Measurements from ENCODE around the gene PCIF1. TPM values are rescaled to one million over a fixed set of nuclear protein-coding genes. Genes with fewer than 3 reads are reported as not detected.
A peak's percentile ranks its signal among the peaks of the same experiment; 100 is the strongest.
"Not testable (repeated sequence)": the region's sequence is repeated elsewhere in the genome, so short reads cannot be mapped to it uniquely, and the experiment has no call there.

PCIF1 gene
- total and polyA plus RNA-seq, 4 donors = 13.0 to 49.9 (median 31.0) TPM

GRCh38 chr20:45921337-45922189, 12.9 kb upstream of the PCIF1 start:
- DNase-seq (ENCODE audit: low read depth in 4 of 6, low spot score in 6 of 6) = no peak
- Histone ChIP-seq H3K4me3 (ENCODE audit: low read depth, low read length) (no peak overlapping the region), H3K27me3 (ENCODE audit: control insufficient read depth, insufficient read depth, low read length) (no peaks in the 10 kb centered on the region), H3K9me3 (ENCODE audit: control insufficient read depth, insufficient read depth, low read length) (no peaks in the 10 kb centered on the region), H3K4me1 (ENCODE audit: control insufficient read depth, insufficient read depth, low read length) (peaks cover 8% of the 10 kb centered on the region), H3K36me3 (ENCODE audit: control insufficient read depth, insufficient read depth, low read length) (no peaks in the 10 kb centered on the region), H3K27ac (ENCODE audit: low read depth, low read length) (peak overlapping the region; percentile 78)
- 83% methylated on average over 9 of the region's 11 CpGs for WGBS (ENCODE audit: insufficient coverage)

GRCh38 chr20:45924391-45925261, 9.9 kb upstream of the PCIF1 start:
- no peaks in the 10 kb centered on the region for H3K9me3 ChIP-seq (ENCODE audit: control insufficient read depth, insufficient read depth, low read length)
- peak overlapping the region; percentile 82 for H3K27ac ChIP-seq (ENCODE audit: low read depth, low read length)
- H3K36me3 ChIP-seq (ENCODE audit: control insufficient read depth, insufficient read depth, low read length) = no peaks in the 10 kb centered on the region
- H3K4me1 ChIP-seq (ENCODE audit: control insufficient read depth, insufficient read depth, low read length) = peaks cover 7% of the 10 kb centered on the region
- WGBS (ENCODE audit: insufficient coverage) = 81% methylated on average over 14 of the region's 21 CpGs
- DNase-seq (ENCODE audit: low read depth in 4 of 6, low spot score in 6 of 6) = peak in 2 of 6 donors; percentile 39 to 78
- H3K4me3 ChIP-seq (ENCODE audit: low read depth, low read length) = no peak overlapping the region
- no peaks in the 10 kb centered on the region for H3K27me3 ChIP-seq (ENCODE audit: control insufficient read depth, insufficient read depth, low read length)

GRCh38 chr20:45925821-45926506, 8.5 kb upstream of the PCIF1 start:
- H3K4me3 ChIP-seq (ENCODE audit: low read depth, low read length) = no peak overlapping the region
- H3K27ac ChIP-seq (ENCODE audit: low read depth, low read length) = no peak overlapping the region
- H3K36me3 ChIP-seq (ENCODE audit: control insufficient read depth, insufficient read depth, low read length) = no peaks in the 10 kb centered on the region
- WGBS (ENCODE audit: insufficient coverage) = 64% methylated on average over 7 of the region's 9 CpGs
- no peaks in the 10 kb centered on the region for H3K4me1 ChIP-seq (ENCODE audit: control insufficient read depth, insufficient read depth, low read length)
- DNase-seq (ENCODE audit: low read depth in 4 of 6, low spot score in 6 of 6) = no peak
- no peaks in the 10 kb centered on the region for H3K9me3 ChIP-seq (ENCODE audit: control insufficient read depth, insufficient read depth, low read length)
- no peaks in the 10 kb centered on the region for H3K27me3 ChIP-seq (ENCODE audit: control insufficient read depth, insufficient read depth, low read length)

- no peaks in the 10 kb centered on the region for H3K27me3 ChIP-seq (ENCODE audit: control insufficient read depth, insufficient read depth, low read length)
- no peak overlapping the region for H3K27ac ChIP-seq (ENCODE audit: low read depth, low read length)
- DNase-seq (ENCODE audit: low read depth in 4 of 6, low spot score in 6 of 6) = no peak
- H3K36me3 ChIP-seq (ENCODE audit: control insufficient read depth, insufficient read depth, low read length) = no peaks in the 10 kb centered on the region
- no peak overlapping the region for H3K4me3 ChIP-seq (ENCODE audit: low read depth, low read length)
- no peaks in the 10 kb centered on the region for H3K9me3 ChIP-seq (ENCODE audit: control insufficient read depth, insufficient read depth, low read length)
- no peaks in the 10 kb centered on the region for H3K4me1 ChIP-seq (ENCODE audit: control insufficient read depth, insufficient read depth, low read length)
- WGBS (ENCODE audit: insufficient coverage) = 80% methylated on average over 1 of the region's 2 CpGs
Observed at GRCh38 chr20:45926731-45927070, 7.8 kb upstream of the PCIF1 start.

- WGBS (ENCODE audit: insufficient coverage) = 91% methylated on average over 12 of the region's 14 CpGs
- H3K27ac ChIP-seq (ENCODE audit: low read depth, low read length) = no peak overlapping the region
- no peaks in the 10 kb centered on the region for H3K4me1 ChIP-seq (ENCODE audit: control insufficient read depth, insufficient read depth, low read length)
- no peaks in the 10 kb centered on the region for H3K36me3 ChIP-seq (ENCODE audit: control insufficient read depth, insufficient read depth, low read length)
- DNase-seq (ENCODE audit: low read depth in 4 of 6, low spot score in 6 of 6) = no peak
- no peaks in the 10 kb centered on the region for H3K9me3 ChIP-seq (ENCODE audit: control insufficient read depth, insufficient read depth, low read length)
- no peak overlapping the region for H3K4me3 ChIP-seq (ENCODE audit: low read depth, low read length)
- no peaks in the 10 kb centered on the region for H3K27me3 ChIP-seq (ENCODE audit: control insufficient read depth, insufficient read depth, low read length)
Observed at GRCh38 chr20:45927071-45927878, 7.2 kb upstream of the PCIF1 start.

- H3K4me1 ChIP-seq (ENCODE audit: control insufficient read depth, insufficient read depth, low read length) = peaks cover 23% of the 10 kb centered on the region
- not testable (repeated sequence) for H3K27me3 ChIP-seq (ENCODE audit: control insufficient read depth, insufficient read depth, low read length); H3K9me3 ChIP-seq (ENCODE audit: control insufficient read depth, insufficient read depth, low read length); H3K36me3 ChIP-seq (ENCODE audit: control insufficient read depth, insufficient read depth, low read length); H3K27ac ChIP-seq (ENCODE audit: low read depth, low read length); DNase-seq (ENCODE audit: low read depth in 4 of 6, low spot score in 6 of 6); H3K4me3 ChIP-seq (ENCODE audit: low read depth, low read length)
- WGBS (ENCODE audit: insufficient coverage) = 97% methylated on average over 13 of the region's 17 CpGs
Observed at GRCh38 chr20:45931680-45932079, 2.8 kb upstream of the PCIF1 start.

- peak overlapping the region; percentile 95 for H3K4me3 ChIP-seq (ENCODE audit: low read depth, low read length)
- H3K27ac ChIP-seq (ENCODE audit: low read depth, low read length) = peak overlapping the region; percentile 99
- 3% methylated on average over 17 of the region's 22 CpGs for WGBS (ENCODE audit: insufficient coverage)
- peaks cover 26% of the 10 kb centered on the region for H3K4me1 ChIP-seq (ENCODE audit: control insufficient read depth, insufficient read depth, low read length)
- no peaks in the 10 kb centered on the region for H3K9me3 ChIP-seq (ENCODE audit: control insufficient read depth, insufficient read depth, low read length)
- peak in 3 of 6 donors; percentile 44 to 93 (median 88) for DNase-seq (ENCODE audit: low read depth in 4 of 6, low spot score in 6 of 6)
- peaks cover 21% of the 10 kb centered on the region for H3K36me3 ChIP-seq (ENCODE audit: control insufficient read depth, insufficient read depth, low read length)
- no peaks in the 10 kb centered on the region for H3K27me3 ChIP-seq (ENCODE audit: control insufficient read depth, insufficient read depth, low read length)
Observed at GRCh38 chr20:45933266-45934045, 1.0 kb upstream of the PCIF1 start.

- Histone ChIP-seq H3K27me3 (ENCODE audit: control insufficient read depth, insufficient read depth, low read length) (no peaks in the 10 kb centered on the region), H3K36me3 (ENCODE audit: control insufficient read depth, insufficient read depth, low read length) (peaks cover 28% of the 10 kb centered on the region), H3K4me1 (ENCODE audit: control insufficient read depth, insufficient read depth, low read length) (peaks cover 26% of the 10 kb centered on the region), H3K9me3 (ENCODE audit: control insufficient read depth, insufficient read depth, low read length) (no peaks in the 10 kb centered on the region), H3K27ac (ENCODE audit: low read depth, low read length) (peak overlapping the region; percentile 99), H3K4me3 (ENCODE audit: low read depth, low read length) (peak overlapping the region; percentile 95)
- 0% methylated on average over 32 of the region's 34 CpGs for WGBS (ENCODE audit: insufficient coverage)
- DNase-seq (ENCODE audit: low read depth in 4 of 6, low spot score in 6 of 6) = peak; percentile 52 to 98 (median 82)
Observed at GRCh38 chr20:45934046-45934585, 367 bp upstream of the PCIF1 start.
